Right lobe of liver (tissue), 6 donors: ENCODE results near the gene INTS1. TPM values are rescaled to one million over a fixed set of nuclear protein-coding genes. Genes with fewer than 3 reads are reported as not detected.

Source experiments
- ATAC-seq, 4 donors: fragments of 200-7000 bp; cut with Tn5 transposase; one replicate each; pipeline ENCODE4 v1.9.1; 2020; ENCODE audit warnings: mild to moderate bottlenecking in 4 of 4, moderate library complexity in 4 of 4
- DNase-seq, 3 donors: peaks; one replicate each; pipeline ENCODE4 v3.0.0-alpha.2; 2020
- H3K27ac ChIP-seq, 3 donors: fragments of 200-600 bp; one replicate each; pipeline ENCODE4 v1.8.0; 2022
- H3K27me3 ChIP-seq, 2 donors: fragments of 200-600 bp; one replicate each; pipeline ENCODE4 v1.8.0; 2022
- H3K36me3 ChIP-seq, 4 donors: fragments of 200-600 bp; sonication (generic) in 1 of 4; one replicate each; pipeline versions ENCODE4 v1.5.1 to v1.8.0; 2017 to 2022; ENCODE audit warnings: control low read depth in 1 of 4
- H3K4me1 ChIP-seq, 4 donors: fragments of 200-600 bp; sonication (generic) in 1 of 4; one replicate each; pipeline versions ENCODE4 v1.5.1 to v1.8.0; 2017 to 2022; ENCODE audit warnings: control low read depth in 1 of 4
- H3K4me3 ChIP-seq, 3 donors: fragments of 200-600 bp; one replicate each; pipeline ENCODE4 v1.8.0; 2022
- H3K9me3 ChIP-seq, 4 donors: fragments of 200-600 bp; sonication (generic) in 1 of 4; one replicate each; pipeline versions ENCODE4 v1.5.1 to v1.8.0; 2017 to 2022; ENCODE audit warnings: control low read depth in 1 of 4
- POLR2A ChIP-seq: fragments of 450-650 bp; IDR thresholded peaks from one replicate; pipeline ENCODE4 v1.6.1; 2017; ENCODE audit warnings: antibody characterized with exemption, mild to moderate bottlenecking
- WGBS: methylation state at CpG from one replicate; pipeline ENCODE4 v1.1.6; 2018; ENCODE audit warnings: low coverage, low lambda C conversion rate; ENCODE audit not compliant: insufficient coverage; ENCODE audit errors: missing lambda C conversion rate; 5-methylcytosine and 5-hydroxymethylcytosine counted together
- intact Hi-C, 2 donors: fragments of 100-400 bp; cut with DNase I; formaldehyde crosslinking; loops; one replicate each; pipeline versions ENCODE4 v1.11.2 to v1.14.1; 2022
- total RNA-seq, 6 experiments: library from RNA; depleted of rRNA in 2 of 6; stranded (reverse); fragments of >200 nt in 2 of 6; fragmentation: NEBNext Ultra II Directional in 3 of 6; extraction: Animal tissue kit (Norgen Biotek cat#: 25700) in 3 of 6; gene quantifications; one replicate each; pipeline versions ENCODE4 v1.1.0 to v1.2.4, GENCODE V29; 2016 to 2023
- TF ChIP-seq, protein P1 (sequence below), 4 donors: fragments of 200-600 bp in 3 of 4; fragments of 450-650 bp in 1 of 4; IDR thresholded peaks; one replicate each; pipeline versions ENCODE4 v1.5.1 to v1.8.0; 2016 to 2022; ENCODE audit warnings: antibody characterized with exemption in 4 of 4, mild to moderate bottlenecking in 2 of 4
- donor health status: DM: no; HTN: yes; CAD: no.
- donor health status: DM: no; HTN: no; CAD: no.
- donor health status: DM: no; HTN: no; CAD: no.
- donor health status: DM: no; HTN: yes; CAD: no.
- donor health status: DM: no; HTN: yes; CAD: no.

INTS1 gene
- total RNA-seq, 6 experiments from 2014 or later: 30.1 to 49.6 (median 41.2) TPM

DNA sequence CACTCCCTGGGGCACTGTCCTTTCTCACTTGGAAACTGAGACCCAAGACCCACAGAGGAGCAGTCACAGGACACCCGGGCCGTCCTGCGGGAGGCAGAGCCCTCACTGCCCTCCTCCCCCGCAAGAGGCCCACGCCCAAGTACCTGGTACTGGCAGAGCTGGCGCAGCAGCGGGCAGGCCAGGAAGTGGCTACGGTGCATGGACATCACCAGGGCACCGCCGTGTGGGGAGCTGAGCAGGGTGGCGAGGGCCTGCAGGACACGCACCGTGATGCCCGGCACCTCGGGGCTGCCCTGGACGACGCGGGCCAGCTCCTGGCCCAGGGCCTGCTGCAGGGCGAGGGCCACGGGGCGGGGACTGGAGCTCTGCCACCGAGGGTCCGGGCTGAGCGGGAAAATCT is 24.9 kb downstream of the INTS1 start:
- WGBS: 55% methylated on average over 7 of the region's 24 CpGs
- TF ChIP-seq, protein P1, sequence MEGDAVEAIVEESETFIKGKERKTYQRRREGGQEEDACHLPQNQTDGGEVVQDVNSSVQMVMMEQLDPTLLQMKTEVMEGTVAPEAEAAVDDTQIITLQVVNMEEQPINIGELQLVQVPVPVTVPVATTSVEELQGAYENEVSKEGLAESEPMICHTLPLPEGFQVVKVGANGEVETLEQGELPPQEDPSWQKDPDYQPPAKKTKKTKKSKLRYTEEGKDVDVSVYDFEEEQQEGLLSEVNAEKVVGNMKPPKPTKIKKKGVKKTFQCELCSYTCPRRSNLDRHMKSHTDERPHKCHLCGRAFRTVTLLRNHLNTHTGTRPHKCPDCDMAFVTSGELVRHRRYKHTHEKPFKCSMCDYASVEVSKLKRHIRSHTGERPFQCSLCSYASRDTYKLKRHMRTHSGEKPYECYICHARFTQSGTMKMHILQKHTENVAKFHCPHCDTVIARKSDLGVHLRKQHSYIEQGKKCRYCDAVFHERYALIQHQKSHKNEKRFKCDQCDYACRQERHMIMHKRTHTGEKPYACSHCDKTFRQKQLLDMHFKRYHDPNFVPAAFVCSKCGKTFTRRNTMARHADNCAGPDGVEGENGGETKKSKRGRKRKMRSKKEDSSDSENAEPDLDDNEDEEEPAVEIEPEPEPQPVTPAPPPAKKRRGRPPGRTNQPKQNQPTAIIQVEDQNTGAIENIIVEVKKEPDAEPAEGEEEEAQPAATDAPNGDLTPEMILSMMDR (IDR thresholded peaks at IDR 0.05): no peak
- no peak for TF ChIP-seq POLR2A
- intact Hi-C loops: loop anchor here in 1 of 2 donors (10.0 kb wide), 1 partner anchor 54 kb away; no protein-coding TSS in a partner anchor
- no peaks in the 10 kb centered on the region for H3K4me1 ChIP-seq
- peaks cover 0 to 48% (median 7%) of the 10 kb centered on the region in 4 donors for H3K36me3 ChIP-seq
- no peaks in the 10 kb centered on the region for H3K9me3 ChIP-seq
- no peak for DNase-seq
- ATAC-seq: no peak
- H3K4me3 ChIP-seq: no peak overlapping the region
- H3K27ac ChIP-seq: no peak overlapping the region
- no peaks in the 10 kb centered on the region for H3K27me3 ChIP-seq

GRCh38 chr7:1478480-1478879 is 25.7 kb downstream of the INTS1 start:
- no peaks in the 10 kb centered on the region for H3K9me3 ChIP-seq
- WGBS: no CpG with 5 or more reads among the region's 19 CpGs
- DNase-seq (no peak), ATAC-seq (no peak)
- no peaks in the 10 kb centered on the region for H3K27me3 ChIP-seq
- H3K27ac ChIP-seq: no peak overlapping the region
- intact Hi-C loops: loop anchor here in 1 of 2 donors (10.0 kb wide), 1 partner anchor 54 kb away; no protein-coding TSS in a partner anchor
- H3K4me3 ChIP-seq: no peak overlapping the region
- no peaks in the 10 kb centered on the region for H3K4me1 ChIP-seq
- TF ChIP-seq POLR2A: no peak
- TF ChIP-seq, protein P1 (IDR thresholded peaks at IDR 0.05): no peak
- peaks cover 0 to 46% (median 6%) of the 10 kb centered on the region in 4 donors for H3K36me3 ChIP-seq

GRCh38 chr7:1476859-1477258 is 27.3 kb downstream of the INTS1 start:
- Histone ChIP-seq H3K27ac (no peak overlapping the region), H3K9me3 (no peaks in the 10 kb centered on the region), H3K4me1 (no peaks in the 10 kb centered on the region), H3K36me3 (peaks cover 0 to 36% (median 2%) of the 10 kb centered on the region in 4 donors), H3K4me3 (no peak overlapping the region), H3K27me3 (no peaks in the 10 kb centered on the region)
- 39% methylated on average over 4 of the region's 15 CpGs for WGBS
- ATAC-seq (no peak), DNase-seq (no peak)
- TF ChIP-seq, protein P1 (IDR thresholded peaks at IDR 0.05): no peak
- no peak for TF ChIP-seq POLR2A
- intact Hi-C loops: loop anchor here in 1 of 2 donors (10.0 kb wide), 1 partner anchor 52 kb away; no protein-coding TSS in a partner anchor

DNA sequence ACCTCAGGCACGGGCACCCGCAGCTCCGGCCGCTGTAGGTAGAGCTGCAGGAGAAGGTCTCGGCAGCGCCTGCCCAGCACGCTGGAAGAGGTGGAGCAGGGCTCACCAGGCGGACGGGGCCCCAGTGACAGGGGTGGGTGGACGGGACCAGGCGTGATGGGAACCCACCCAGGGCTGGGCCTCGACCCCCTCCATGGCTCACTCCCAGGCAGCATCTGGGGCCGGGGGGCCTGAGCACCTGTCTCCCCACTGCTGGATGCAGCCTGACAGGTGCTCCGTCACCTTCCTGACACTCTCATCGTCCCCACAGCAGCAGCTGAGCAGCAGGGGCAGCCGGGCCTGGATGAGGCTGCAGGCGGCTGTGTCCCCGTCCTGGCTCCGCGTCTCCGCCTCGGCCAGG is 28.2 kb downstream of the INTS1 start:
- TF ChIP-seq, protein P1 (IDR thresholded peaks at IDR 0.05): no peak
- WGBS: no CpG with 5 or more reads among the region's 22 CpGs
- H3K27ac ChIP-seq: no peak overlapping the region
- H3K27me3 ChIP-seq: no peaks in the 10 kb centered on the region
- no peaks in the 10 kb centered on the region for H3K4me1 ChIP-seq
- no peak overlapping the region for H3K4me3 ChIP-seq
- DNase-seq (no peak), ATAC-seq (no peak)
- H3K36me3 ChIP-seq: peaks cover 0 to 35% (median 2%) of the 10 kb centered on the region in 4 donors
- H3K9me3 ChIP-seq: no peaks in the 10 kb centered on the region
- intact Hi-C loops: loop anchor here in 1 of 2 donors (10.0 kb wide), 1 partner anchor 51 kb away; no protein-coding TSS in a partner anchor
